Esophagus muscularis mucosa (tissue), 4 donors: ENCODE measurements around the gene TMED7. TPM values are rescaled to one million over a fixed set of nuclear protein-coding genes. Genes with fewer than 3 reads are reported as not detected.

Experiments used
- DNase-seq: peaks from one replicate; pipeline ENCODE4 v3.0.0-alpha.2; 2017; ENCODE audit errors: extremely low spot score
- H3K27ac ChIP-seq, 4 donors: fragments of 200-600 bp; sonication (generic); replicated peaks in 1 of 4; 1 replicate in 3 of 4; 2 replicates in 1 of 4; pipeline ENCODE4 v1.5.1; 2016 to 2019; ENCODE audit warnings: mild to moderate bottlenecking in 1 of 4
- H3K27me3 ChIP-seq, 4 donors: fragments of 200-600 bp; sonication (generic); one replicate each; pipeline versions ENCODE4 v1.5.1 to v1.6.0; 2016 to 2019
- H3K36me3 ChIP-seq, 4 donors: fragments of 200-600 bp; sonication (generic); one replicate each; pipeline ENCODE4 v1.5.1; 2016 to 2019
- H3K4me1 ChIP-seq, 4 donors: fragments of 200-600 bp; sonication (generic); one replicate each; pipeline ENCODE4 v1.5.1; 2016 to 2019
- H3K4me3 ChIP-seq, 4 donors: fragments of 200-600 bp; sonication (generic); 1 replicate in 2 of 4; 2 replicates in 2 of 4; pipeline ENCODE4 v1.5.1; 2016 to 2019; ENCODE audit warnings: mild to moderate bottlenecking in 4 of 4, moderate library complexity in 1 of 4
- H3K9me3 ChIP-seq, 4 donors: fragments of 200-600 bp; sonication (generic); 1 replicate in 3 of 4; 2 replicates in 1 of 4; pipeline ENCODE4 v1.5.1; 2016 to 2019
- EP300 ChIP-seq: sonication (generic); formaldehyde crosslinking; IDR thresholded peaks from one replicate; pipeline ENCODE4 v1.6.1; 2017; ENCODE audit warnings: antibody characterized with exemption
- POLR2A ChIP-seq: fragments of 450-650 bp; IDR thresholded peaks from one replicate; pipeline ENCODE4 v1.6.1; 2017; ENCODE audit warnings: antibody characterized with exemption, moderate library complexity, mild to moderate bottlenecking, low read depth
- POLR2AphosphoS5 ChIP-seq, 2 donors: sonication (generic); formaldehyde crosslinking; IDR thresholded peaks; one replicate each; pipeline ENCODE4 v1.6.1; 2017; ENCODE audit warnings: antibody characterized with exemption in 2 of 2
- WGBS: methylation state at CpG from one replicate; pipeline ENCODE4 v1.1.5; 2018; 5-methylcytosine and 5-hydroxymethylcytosine counted together
- intact Hi-C: fragments of 100-400 bp; cut with DNase I; formaldehyde crosslinking; loops from one replicate; pipeline ENCODE4 v1.15.1; 2023
- total RNA-seq, 4 donors: library from RNA; depleted of rRNA; stranded (reverse); fragments of >200 nt; gene quantifications; one replicate each; pipeline versions ENCODE4 v1.1.0 to v1.2.1, GENCODE V29; 2016
- TF ChIP-seq, protein P1 (sequence below), 3 experiments: fragments of 200-600 bp in 2 of 3; fragments of 450-650 bp in 1 of 3; sonication (generic) in 2 of 3; IDR thresholded peaks; one replicate each; pipeline ENCODE4 v1.5.1; 2017 to 2019; ENCODE audit warnings: antibody characterized with exemption in 3 of 3, mild to moderate bottlenecking in 2 of 3, moderate library complexity in 1 of 3

Gene TMED7
- total RNA-seq, 4 donors from 2014 or later, result 86.8 to 183 (median 136) TPM

GRCh38 chr5:115577329-115577728 lies 48.5 kb downstream of the TMED7 start:
- TF ChIP-seq POLR2AphosphoS5 (IDR thresholded peaks at IDR 0.05), result no peak
- no peak for TF ChIP-seq EP300
- TF ChIP-seq POLR2A, result no peak
- TF ChIP-seq, protein P1, sequence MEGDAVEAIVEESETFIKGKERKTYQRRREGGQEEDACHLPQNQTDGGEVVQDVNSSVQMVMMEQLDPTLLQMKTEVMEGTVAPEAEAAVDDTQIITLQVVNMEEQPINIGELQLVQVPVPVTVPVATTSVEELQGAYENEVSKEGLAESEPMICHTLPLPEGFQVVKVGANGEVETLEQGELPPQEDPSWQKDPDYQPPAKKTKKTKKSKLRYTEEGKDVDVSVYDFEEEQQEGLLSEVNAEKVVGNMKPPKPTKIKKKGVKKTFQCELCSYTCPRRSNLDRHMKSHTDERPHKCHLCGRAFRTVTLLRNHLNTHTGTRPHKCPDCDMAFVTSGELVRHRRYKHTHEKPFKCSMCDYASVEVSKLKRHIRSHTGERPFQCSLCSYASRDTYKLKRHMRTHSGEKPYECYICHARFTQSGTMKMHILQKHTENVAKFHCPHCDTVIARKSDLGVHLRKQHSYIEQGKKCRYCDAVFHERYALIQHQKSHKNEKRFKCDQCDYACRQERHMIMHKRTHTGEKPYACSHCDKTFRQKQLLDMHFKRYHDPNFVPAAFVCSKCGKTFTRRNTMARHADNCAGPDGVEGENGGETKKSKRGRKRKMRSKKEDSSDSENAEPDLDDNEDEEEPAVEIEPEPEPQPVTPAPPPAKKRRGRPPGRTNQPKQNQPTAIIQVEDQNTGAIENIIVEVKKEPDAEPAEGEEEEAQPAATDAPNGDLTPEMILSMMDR (IDR thresholded peaks at IDR 0.05), result no peak
- peaks cover 0 to 21% (median 14%) of the 10 kb centered on the region in 4 donors for H3K4me1 ChIP-seq
- peaks cover 0 to 10% (median 4%) of the 10 kb centered on the region in 4 donors for H3K36me3 ChIP-seq
- H3K27me3 ChIP-seq, result no peaks in the 10 kb centered on the region
- DNase-seq, result no peak
- no peaks in the 10 kb centered on the region for H3K9me3 ChIP-seq
- WGBS, result 77% methylated on average over 2 of the region's 2 CpGs
- no peak overlapping the region for H3K4me3 ChIP-seq
- intact Hi-C loops, result no loop called here
- H3K27ac ChIP-seq, result no peak overlapping the region

- WGBS, result 95% methylated on average over 5 of the region's 5 CpGs
- no peak overlapping the region for H3K4me3 ChIP-seq
- H3K36me3 ChIP-seq, result peaks cover 0 to 4% (median 2%) of the 10 kb centered on the region in 4 donors
- no peak for DNase-seq
- intact Hi-C loops, result no loop called here
- no peak overlapping the region for H3K27ac ChIP-seq
- peaks cover 9 to 39% (median 27%) of the 10 kb centered on the region in 4 donors for H3K4me1 ChIP-seq
- TF ChIP-seq POLR2A (no peak), POLR2AphosphoS5 (IDR thresholded peaks at IDR 0.05) (no peak), EP300 (no peak)
- TF ChIP-seq, protein P1 (IDR thresholded peaks at IDR 0.05), result no peak
- no peaks in the 10 kb centered on the region for H3K27me3 ChIP-seq
- H3K9me3 ChIP-seq, result no peaks in the 10 kb centered on the region
Measured at GRCh38 chr5:115575167-115576070, 50.4 kb downstream of the TMED7 start.

- TF ChIP-seq, protein P1 (IDR thresholded peaks at IDR 0.05), result no peak
- TF ChIP-seq POLR2A (no peak), EP300 (no peak), POLR2AphosphoS5 (IDR thresholded peaks at IDR 0.05) (no peak)
- WGBS, result 73% methylated on average over 2 of the region's 2 CpGs
- Histone ChIP-seq H3K27ac (no peak overlapping the region), H3K9me3 (no peaks in the 10 kb centered on the region), H3K4me3 (no peak overlapping the region), H3K4me1 (peaks cover 9 to 46% (median 30%) of the 10 kb centered on the region in 4 donors), H3K27me3 (no peaks in the 10 kb centered on the region), H3K36me3 (no peaks in the 10 kb centered on the region)
- intact Hi-C loops, result no loop called here
- DNase-seq, result no peak
Measured at GRCh38 chr5:115573133-115573532, 52.7 kb downstream of the TMED7 start.

GRCh38 chr5:115571441-115571878 lies 54.4 kb downstream of the TMED7 start:
- TF ChIP-seq EP300 (no peak), POLR2AphosphoS5 (IDR thresholded peaks at IDR 0.05) (peak; percentile 11 to 40), POLR2A (no peak)
- TF ChIP-seq, protein P1 (IDR thresholded peaks at IDR 0.05), result peak in 1 of 3 experiments; percentile 17
- Histone ChIP-seq H3K36me3 (no peaks in the 10 kb centered on the region), H3K27ac (peak overlapping the region; percentile 21 to 53 (median 44)), H3K4me1 (peaks cover 9 to 46% (median 30%) of the 10 kb centered on the region in 4 donors), H3K27me3 (no peaks in the 10 kb centered on the region), H3K4me3 (no peak overlapping the region), H3K9me3 (no peaks in the 10 kb centered on the region)
- DNase-seq, result no peak
- WGBS, result 69% methylated on average over 5 of the region's 5 CpGs
- intact Hi-C loops, result no loop called here
